HS-27A (cell line): ENCODE measurements around the gene FOXR1.
"Not testable (repeated sequence)": the region's sequence is repeated elsewhere in the genome, so short reads cannot be mapped to it uniquely, and the experiment has no call there.

Source experiments
- DNase-seq: peaks from one replicate; pipeline ENCODE4 v3.0.0-alpha.2; 2012; ENCODE audit warnings: low read depth, missing footprints

FOXR1 gene

GRCh38 chr11:118997627-118998387, 26.2 kb downstream of the FOXR1 start, which contains the start of gene CENATAC:
TSS of gene CENATAC (plus strand) at chr11:118998138. CDS start at chr11:118998198, 60 bp downstream.
- DNase-seq, result peak; percentile 52

GRCh38 chr11:118998388-118998717, 26.8 kb downstream of the FOXR1 start:
- DNase-seq, result no peak

- peak; percentile 68 for DNase-seq
Observed at GRCh38 chr11:118998822-118999221, 27.3 kb downstream of the FOXR1 start.

- DNase-seq, result no peak
Observed at GRCh38 chr11:119000906-119001305, 29.3 kb downstream of the FOXR1 start.

- DNase-seq, result no peak
Observed at GRCh38 chr11:119006656-119007055, 35.1 kb downstream of the FOXR1 start.

- DNase-seq, result no peak
Observed at GRCh38 chr11:119011476-119012053, 40.0 kb downstream of the FOXR1 start.

GRCh38 chr11:119012629-119013170, 41.1 kb downstream of the FOXR1 start:
- no peak for DNase-seq

- DNase-seq, result no peak
Observed at GRCh38 chr11:119014209-119014924, 42.8 kb downstream of the FOXR1 start.

GRCh38 chr11:119015054-119015611, 43.6 kb downstream of the FOXR1 start:
- DNase-seq, result no peak

- DNase-seq, result no peak
Observed at GRCh38 chr11:119016216-119017009, 44.9 kb downstream of the FOXR1 start.

- DNase-seq, result not testable (repeated sequence)
Observed at GRCh38 chr11:119017377-119017776, 45.8 kb downstream of the FOXR1 start.

- peak; percentile 78 for DNase-seq
Observed at GRCh38 chr11:119018074-119018938, 46.7 kb downstream of the FOXR1 start, which contains the start of the genes RPS25 and TRAPPC4. TSS of gene RPS25 (minus strand) at chr11:119018343. CDS start at chr11:119018284, 59 bp downstream. TSS of gene TRAPPC4 (plus strand) at chr11:119018766. CDS start at chr11:119018796, 30 bp downstream.

GRCh38 chr11:119019996-119020395, 48.4 kb downstream of the FOXR1 start:
- no peak for DNase-seq

- DNase-seq, result no peak
Observed at GRCh38 chr11:119021631-119022030, 50.1 kb downstream of the FOXR1 start.

- no peak for DNase-seq
Observed at GRCh38 chr11:119023741-119024140, 52.2 kb downstream of the FOXR1 start.

- DNase-seq, result no peak
Observed at GRCh38 chr11:119024430-119025098, 53.0 kb downstream of the FOXR1 start.

GRCh38 chr11:119025099-119025473, 53.5 kb downstream of the FOXR1 start:
- no peak for DNase-seq

- DNase-seq, result no peak
Observed at GRCh38 chr11:119025541-119025940, 54.0 kb downstream of the FOXR1 start.

- no peak for DNase-seq
Observed at GRCh38 chr11:119025978-119026766, 54.6 kb downstream of the FOXR1 start.
